Germinal center (tissue), 1 donor: ENCODE measurements around the gene ACOT4.
"Not testable (repeated sequence)": the region's sequence is repeated elsewhere in the genome, so short reads cannot be mapped to it uniquely, and the experiment has no call there.

Experiments used
- DNase-seq: peaks from one replicate; pipeline ENCODE4 v3.0.0; 2012; ENCODE audit warnings: mixed read lengths, low spot score

The ACOT4 gene

GRCh38 chr14:73591690-73592449, at the start of gene ACOT4:
Gene ACOT4 (plus strand): TSS chr14:73591873. CDS start chr14:73591960, 87 bp downstream.
- peak; percentile 45 for DNase-seq

GRCh38 chr14:73542961-73543360, 48.7 kb upstream of the ACOT4 start:
- DNase-seq, result not testable (repeated sequence)

DNA sequence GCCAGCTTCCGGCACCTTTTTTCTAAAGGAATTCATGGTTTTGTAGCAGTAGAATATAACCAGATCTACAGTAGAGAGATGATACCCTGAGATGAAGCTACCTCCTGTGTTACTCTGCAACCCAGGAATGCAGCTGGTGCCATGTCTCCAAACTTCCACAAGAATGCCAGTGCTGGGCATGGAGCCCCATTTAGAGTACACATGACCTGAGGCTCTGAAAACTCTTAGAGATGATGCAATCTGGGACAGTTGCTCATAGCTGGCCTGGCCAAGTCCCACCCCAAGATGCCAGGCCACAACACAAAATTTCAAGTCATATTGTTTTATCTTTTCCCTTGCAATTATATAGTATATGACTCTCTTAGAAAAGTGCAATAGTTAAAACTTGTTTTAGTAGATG, 46.3 kb upstream of the ACOT4 start:
- not testable (repeated sequence) for DNase-seq

DNA sequence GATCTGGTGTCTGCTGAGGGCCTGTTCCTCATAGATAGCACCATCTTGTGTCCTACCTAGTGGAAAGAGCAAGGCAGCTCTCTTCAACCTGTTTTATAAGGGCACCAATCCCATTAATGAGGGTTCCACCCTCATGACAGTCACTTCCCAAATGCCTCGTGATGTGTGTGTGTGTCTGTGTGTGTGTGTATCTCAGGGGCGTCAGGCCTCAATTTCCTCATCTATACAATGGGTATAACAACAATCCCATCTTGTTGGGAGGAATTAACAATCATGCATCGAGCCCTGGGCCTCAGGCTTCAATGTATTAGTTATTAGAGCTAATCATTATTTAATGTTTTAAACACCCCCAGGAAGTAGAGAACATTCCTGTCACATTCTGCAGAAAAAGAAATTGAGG, 42.6 kb upstream of the ACOT4 start:
- DNase-seq, result not testable (repeated sequence)

GRCh38 chr14:73549889-73550524, 41.7 kb upstream of the ACOT4 start:
- not testable (repeated sequence) for DNase-seq

DNA sequence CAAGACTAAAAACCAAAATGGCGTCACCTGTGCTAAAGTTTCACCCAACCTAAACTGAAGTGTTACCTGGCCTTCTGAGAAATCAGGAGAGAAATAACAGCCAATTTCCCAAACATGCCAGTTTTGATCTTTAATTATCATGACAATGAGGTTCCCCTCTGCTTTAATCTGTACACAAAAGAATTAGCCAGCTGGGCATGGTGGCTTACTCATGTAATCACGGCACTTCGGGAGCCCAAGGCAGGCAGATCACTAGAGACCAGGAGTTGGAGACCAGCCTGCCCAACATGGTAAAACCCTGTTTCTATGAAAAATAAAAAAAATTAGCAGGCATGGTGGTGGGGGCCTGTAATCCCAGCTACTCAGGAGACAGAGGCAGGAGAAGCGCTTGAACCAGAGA, 37.8 kb upstream of the ACOT4 start:
- no peak for DNase-seq

DNA sequence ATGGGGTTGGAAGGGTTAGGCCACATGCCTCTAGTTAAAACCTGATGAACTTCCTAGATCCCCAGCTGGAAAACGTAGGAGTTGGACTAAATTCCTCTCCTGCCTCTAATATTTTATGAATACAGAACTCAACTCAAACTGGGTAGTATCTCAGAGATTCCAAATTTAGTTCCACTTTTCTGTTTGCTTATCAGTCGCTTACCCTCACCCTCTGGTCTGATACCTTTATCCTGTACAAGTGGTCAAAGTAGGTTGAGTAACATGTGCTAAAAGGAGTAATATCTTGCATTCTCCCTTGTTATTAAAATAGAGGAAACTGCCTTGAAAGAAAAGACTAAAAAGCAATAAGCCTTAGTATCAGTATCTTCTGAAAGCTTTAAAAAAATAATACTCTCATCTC, 34.5 kb upstream of the ACOT4 start:
- DNase-seq, result not testable (repeated sequence)

DNA sequence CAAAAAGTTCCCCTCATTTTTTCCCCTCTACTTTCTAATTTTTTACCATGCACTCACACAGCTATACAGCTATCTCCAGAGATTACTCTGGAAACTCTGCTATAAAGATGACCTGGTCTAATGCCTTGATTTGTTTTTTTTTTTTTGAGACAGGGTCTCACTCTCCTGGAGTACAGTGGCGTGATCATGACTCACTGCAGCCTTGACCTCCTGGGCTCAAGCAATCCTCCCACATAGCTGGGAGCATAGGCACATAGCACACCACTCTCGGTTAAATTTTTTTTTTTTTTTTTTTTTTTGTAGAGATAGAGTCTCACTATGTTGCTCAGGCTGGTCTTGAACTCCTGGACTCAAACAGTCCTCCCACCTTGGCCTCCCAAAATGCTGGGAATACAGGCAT, 33.4 kb upstream of the ACOT4 start:
- DNase-seq, result not testable (repeated sequence)

- not testable (repeated sequence) for DNase-seq
These were observed 29.4 kb upstream of the ACOT4 start for GRCh38 chr14:73562256-73562655.

GRCh38 chr14:73562696-73563095, 29.0 kb upstream of the ACOT4 start:
- not testable (repeated sequence) for DNase-seq

- not testable (repeated sequence) for DNase-seq
These were observed 25.2 kb upstream of the ACOT4 start for GRCh38 chr14:73566431-73566830.

DNA sequence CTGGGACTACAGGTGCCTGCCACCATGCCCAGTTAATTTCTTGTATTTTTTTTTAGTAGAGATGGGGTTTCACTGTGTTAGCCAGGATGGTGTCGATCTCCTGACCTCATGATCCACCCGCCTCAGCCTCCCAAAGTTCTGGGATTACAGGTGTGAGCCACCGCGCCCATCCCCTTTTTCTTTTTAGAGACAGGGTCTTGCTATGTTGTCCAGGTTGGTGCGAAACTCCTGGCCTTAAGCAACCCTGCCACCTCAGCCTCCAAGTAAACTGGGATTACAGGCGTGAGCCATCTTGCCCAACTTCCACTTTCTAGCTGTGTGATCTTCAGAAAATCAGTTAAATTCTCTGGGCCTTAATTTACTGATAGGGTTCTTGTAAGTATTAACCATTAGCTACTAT, 24.7 kb upstream of the ACOT4 start:
- DNase-seq, result not testable (repeated sequence)

DNA sequence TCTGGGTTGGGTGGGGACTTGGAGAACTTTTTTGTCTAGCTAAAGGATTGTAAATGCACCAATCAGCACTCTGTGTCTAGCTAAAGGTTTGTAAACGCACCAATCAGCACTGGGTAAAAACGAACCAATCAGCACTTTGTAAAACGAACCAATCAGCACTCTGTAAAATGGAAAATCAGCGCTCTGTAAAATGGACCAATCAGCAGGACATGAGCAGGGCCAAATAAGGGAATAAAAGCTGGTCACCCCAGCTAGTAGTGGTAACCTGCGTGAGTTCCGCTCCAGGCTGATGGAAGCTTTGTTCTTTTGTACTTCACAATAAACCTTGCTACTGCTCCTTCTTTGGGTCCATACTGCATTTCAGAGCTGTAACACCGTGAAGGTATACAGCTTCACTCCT, 24.3 kb upstream of the ACOT4 start:
- DNase-seq, result no peak

- DNase-seq, result no peak
These were observed 23.5 kb upstream of the ACOT4 start for GRCh38 chr14:73567951-73568885.

DNA sequence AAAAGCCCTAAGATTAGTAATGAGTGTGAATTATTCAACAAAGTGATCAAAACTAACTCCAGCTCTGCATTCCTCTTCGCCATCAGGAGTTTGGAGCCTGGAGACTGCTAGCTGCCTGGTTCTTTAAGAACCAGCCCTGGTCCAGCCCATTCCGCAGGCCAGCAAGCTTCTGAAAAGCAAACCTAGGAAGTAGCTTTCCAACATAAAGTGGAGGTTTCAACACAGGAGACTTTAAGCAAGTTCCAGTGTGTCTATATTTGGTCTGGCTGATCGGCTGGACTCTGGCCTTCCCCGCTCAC, 22.8 kb upstream of the ACOT4 start:
- not testable (repeated sequence) for DNase-seq

- peak; percentile 67 for DNase-seq
These were observed 22.3 kb upstream of the ACOT4 start, which contains the start of gene ACOT2 for GRCh38 chr14:73569185-73569958. Gene ACOT2 (plus strand): TSS chr14:73569213. CDS start chr14:73569241, 28 bp downstream.

DNA sequence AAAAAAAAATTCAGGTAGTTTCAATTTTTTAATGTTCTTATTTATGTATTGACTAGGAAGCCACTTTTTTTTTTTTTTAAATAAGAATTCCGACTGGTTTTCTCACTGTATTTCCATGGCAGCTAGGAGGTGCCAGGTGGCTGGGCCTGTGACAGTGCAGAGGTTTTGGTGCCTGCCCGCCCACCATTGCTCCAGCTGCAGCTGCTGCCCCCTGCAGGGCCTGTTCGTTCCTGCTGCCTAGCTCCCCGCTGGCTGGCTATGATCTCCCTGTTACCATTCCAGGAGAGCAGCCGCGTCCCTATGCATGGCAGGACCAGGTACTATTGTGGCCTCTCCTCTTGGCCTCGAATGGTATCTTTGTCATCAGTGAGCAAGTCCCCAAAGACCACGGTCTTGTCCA, 20.8 kb upstream of the ACOT4 start:
- peak; percentile 65 for DNase-seq

DNA sequence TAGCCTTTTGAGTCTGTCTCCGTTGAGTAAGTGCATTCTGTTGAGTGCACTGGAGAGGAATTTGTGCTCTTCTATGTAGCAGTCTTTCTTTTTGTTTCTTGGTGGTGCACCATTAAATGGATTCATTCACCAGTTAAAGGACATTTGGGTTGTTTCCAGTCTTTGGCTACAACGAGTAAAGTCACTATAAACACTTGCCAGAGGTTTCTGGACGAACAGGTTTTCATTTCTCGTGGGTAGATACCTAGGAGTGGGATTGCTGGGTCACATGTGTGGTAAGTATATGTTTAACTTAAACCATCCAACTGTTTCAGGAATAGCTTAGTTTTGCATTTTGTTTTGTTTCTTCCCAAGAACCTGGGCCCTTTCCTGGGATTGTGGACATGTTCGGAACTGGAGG, 18.6 kb upstream of the ACOT4 start:
- not testable (repeated sequence) for DNase-seq

GRCh38 chr14:73573740-73574139, 17.9 kb upstream of the ACOT4 start:
- not testable (repeated sequence) for DNase-seq

GRCh38 chr14:73574251-73574650, 17.4 kb upstream of the ACOT4 start:
- DNase-seq, result not testable (repeated sequence)

- DNase-seq, result no peak
These were observed 15.3 kb upstream of the ACOT4 start for GRCh38 chr14:73576391-73576790.

DNA sequence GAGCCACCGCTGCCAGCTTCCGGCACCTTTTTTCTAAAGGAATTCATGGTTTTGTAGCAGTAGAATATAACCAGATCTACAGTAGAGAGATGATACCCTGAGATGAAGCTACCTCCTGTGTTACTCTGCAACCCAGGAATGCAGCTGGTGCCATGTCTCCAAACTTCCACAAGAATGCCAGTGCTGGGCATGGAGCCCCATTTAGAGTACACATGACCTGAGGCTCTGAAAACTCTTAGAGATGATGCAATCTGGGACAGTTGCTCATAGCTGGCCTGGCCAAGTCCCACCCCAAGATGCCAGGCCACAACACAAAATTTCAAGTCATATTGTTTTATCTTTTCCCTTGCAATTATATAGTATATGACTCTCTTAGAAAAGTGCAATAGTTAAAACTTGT, 14.5 kb upstream of the ACOT4 start:
- DNase-seq, result not testable (repeated sequence)
